HG03521 (cell line): ENCODE measurements around the gene RNF150.

Experiments used
- ATAC-seq: cut with Tn5 transposase; IDR thresholded peaks from one replicate; pipeline ENCODE4 v1.9.1; 2021; ENCODE audit warnings: mild to moderate bottlenecking, moderate library complexity; ENCODE audit not compliant: unreplicated experiment

The RNF150 gene

GRCh38 chr4:140871368-140871767, 261.9 kb downstream of the RNF150 start:
- ATAC-seq: no peak

GRCh38 chr4:140870427-140870826, 262.8 kb downstream of the RNF150 start:
- ATAC-seq: no peak

- no peak for ATAC-seq
Measured at GRCh38 chr4:140869446-140869845, 263.8 kb downstream of the RNF150 start.

GRCh38 chr4:140867356-140867755, 265.9 kb downstream of the RNF150 start:
- ATAC-seq: no peak

- no peak for ATAC-seq
Measured at GRCh38 chr4:140866492-140867005, 266.7 kb downstream of the RNF150 start.

- no peak for ATAC-seq
Measured at GRCh38 chr4:140865253-140866217, 267.7 kb downstream of the RNF150 start.

GRCh38 chr4:140863197-140863596, 270.1 kb downstream of the RNF150 start:
- ATAC-seq: no peak

- ATAC-seq: no peak
Measured at GRCh38 chr4:140862177-140862442, 271.2 kb downstream of the RNF150 start.

GRCh38 chr4:140861359-140862176, 271.7 kb downstream of the RNF150 start:
- no peak for ATAC-seq

- ATAC-seq: no peak
Measured at GRCh38 chr4:140858897-140859296, 274.4 kb downstream of the RNF150 start.

- ATAC-seq: no peak
Measured at GRCh38 chr4:140857111-140857510, 276.2 kb downstream of the RNF150 start.

- ATAC-seq: no peak
Measured at GRCh38 chr4:140856621-140857062, 276.6 kb downstream of the RNF150 start.

GRCh38 chr4:140854168-140854567, 279.1 kb downstream of the RNF150 start:
- no peak for ATAC-seq

- ATAC-seq: no peak
Measured at GRCh38 chr4:140851804-140852203, 281.5 kb downstream of the RNF150 start.

- peak; percentile 43 for ATAC-seq
Measured at GRCh38 chr4:140851032-140851636, 282.1 kb downstream of the RNF150 start.

GRCh38 chr4:140849526-140849925, 283.7 kb downstream of the RNF150 start:
- ATAC-seq: no peak

- ATAC-seq: no peak
Measured at GRCh38 chr4:140846736-140847135, 286.5 kb downstream of the RNF150 start.

GRCh38 chr4:140844061-140844460, 289.2 kb downstream of the RNF150 start:
- ATAC-seq: no peak

GRCh38 chr4:140841186-140841585, 292.1 kb downstream of the RNF150 start:
- ATAC-seq: no peak

GRCh38 chr4:140839888-140840790, 293.1 kb downstream of the RNF150 start:
- ATAC-seq: no peak
